GM12878 (cell line): ENCODE data around the gene OS9. TPM values are rescaled to one million over a fixed set of nuclear protein-coding genes. Genes with fewer than 3 reads are reported as not detected.

Experiments
- ATAC-seq: fragments of 200-7000 bp; cut with Tn5 transposase; 3 replicates; pipeline ENCODE4 v1.9.1; 2020; ENCODE audit warnings: mild to moderate bottlenecking, moderate library complexity
- BruUV-seq: library from RNA; stranded (reverse); fragments of 400-500 nt; replicated peaks from 2 replicates; lab custom pipeline; 2021; lab: Mats Ljungman, UMichigan
- CTCF ChIA-PET: fragments of 300-600 bp; sonication (Branson Sonifier 250); formaldehyde crosslinking; extraction: SDS; loops from one replicate; lab custom pipeline; 2021; ENCODE audit warnings: inconsistent platforms; lab: Yijun Ruan, JAX
- POLR2A ChIA-PET: fragments of 350-600 bp; formaldehyde crosslinking; extraction: SDS; loops from one replicate; lab custom pipeline; 2021; ENCODE audit warnings: inconsistent platforms; lab: Charles Lee
- RAD21 ChIA-PET: fragments of 300-600 bp; sonication (Branson Sonifier 250); formaldehyde crosslinking; loops from one replicate; lab custom pipeline; 2023; ENCODE audit warnings: antibody characterized with exemption; ENCODE audit not compliant: unreplicated experiment; lab: Charles Lee
- SMC1A ChIA-PET: fragments of 300-600 bp; sonication (Branson Sonifier 250); formaldehyde crosslinking; loops from one replicate; lab custom pipeline; 2023; ENCODE audit not compliant: unreplicated experiment, uncharacterized antibody; lab: Charles Lee
- DNase-seq: peaks from one replicate; pipeline ENCODE4 v3.0.0-alpha.2; 2011; ENCODE audit warnings: low read depth, low spot score
- FAIRE-seq: peaks from 3 replicates; lab custom pipeline; 2011; peaks lifted over from hg19 to GRCh38; lab: Jason Lieb, UNC
- H2AFZ ChIP-seq: 2 replicates; pipeline ENCODE4 v1.6.0; 2011; ENCODE audit warnings: low read depth, low read length, control low read depth; ENCODE audit not compliant: control insufficient read depth
- H3K27ac ChIP-seq: 2 replicates; pipeline ENCODE4 v1.5.1; 2011; ENCODE audit warnings: control low read depth; ENCODE audit not compliant: control insufficient read depth, insufficient read depth
- H3K27me3 ChIP-seq, 2 experiments: replicated peaks in 1 of 2; 2 replicates each; pipeline versions ENCODE4 v1.6.0 to v1.6.1; 2011; ENCODE audit warnings: low read length in 1 of 2; ENCODE audit not compliant: control insufficient read depth in 2 of 2, insufficient read depth in 2 of 2
- H3K36me3 ChIP-seq, 2 experiments: 2 replicates each; pipeline ENCODE4 v1.5.1; 2011; ENCODE audit warnings: low read length in 1 of 2; ENCODE audit not compliant: control insufficient read depth in 2 of 2, insufficient read depth in 2 of 2
- H3K4me1 ChIP-seq: 2 replicates; pipeline ENCODE4 v1.6.1; 2011; ENCODE audit warnings: mild to moderate bottlenecking, low read length, moderate library complexity, mixed read lengths; ENCODE audit not compliant: control insufficient read depth, insufficient read depth
- H3K4me2 ChIP-seq: 2 replicates; pipeline ENCODE4 v1.6.0; 2011; ENCODE audit warnings: control low read depth; ENCODE audit not compliant: control insufficient read depth, insufficient read depth
- H3K4me3 ChIP-seq: fragments of 200-600 bp; sonication (generic); 2 replicates; pipeline ENCODE4 v1.5.1; 2016
- H3K79me2 ChIP-seq: 2 replicates; pipeline ENCODE4 v1.6.0; 2011; ENCODE audit warnings: low read length; ENCODE audit not compliant: control insufficient read depth, insufficient read depth
- H3K9ac ChIP-seq: 2 replicates; pipeline ENCODE4 v1.8.0; 2011; ENCODE audit warnings: low read length, control low read depth, mixed read lengths; ENCODE audit not compliant: control insufficient read depth, insufficient read depth
- H3K9me3 ChIP-seq: replicated peaks from 3 replicates; pipeline ENCODE4 v1.5.1; 2011; ENCODE audit warnings: mild to moderate bottlenecking, low read length; ENCODE audit not compliant: control insufficient read depth, insufficient read depth
- H4K20me1 ChIP-seq: 2 replicates; pipeline ENCODE4 v1.6.0; 2011; ENCODE audit not compliant: control insufficient read depth, insufficient read depth
- CBFB ChIP-seq: IDR thresholded peaks from 2 replicates; pipeline ENCODE4 v1.6.1; 2016; ENCODE audit warnings: antibody characterized with exemption, low read depth
- CHD2 ChIP-seq: IDR thresholded peaks from 2 replicates; pipeline ENCODE4 v1.6.1; 2011; ENCODE audit warnings: low read depth, low read length, improper control_type of control experiment, borderline replicate concordance
- DPF2 ChIP-seq: fragments of 450-650 bp; IDR thresholded peaks from 2 replicates; pipeline ENCODE4 v1.6.1; 2017; ENCODE audit warnings: mild to moderate bottlenecking
- ELK1 ChIP-seq: IDR thresholded peaks from 2 replicates; pipeline ENCODE4 v1.6.1; 2012; ENCODE audit warnings: low read depth, low read length, improper control_type of control experiment
- HSF1 ChIP-seq: fragments of 150-350 bp; IDR thresholded peaks from 2 replicates; pipeline ENCODE4 v1.6.1; 2014; ENCODE audit warnings: mild to moderate bottlenecking, low read depth, low read length
- NFXL1 ChIP-seq: fragments of 450-650 bp; IDR thresholded peaks from 2 replicates; pipeline ENCODE4 v1.6.1; 2017; ENCODE audit warnings: antibody characterized with exemption, mild to moderate bottlenecking, borderline replicate concordance
- NR2C2 ChIP-seq: IDR thresholded peaks from 2 replicates; pipeline ENCODE4 v1.6.1; 2011; ENCODE audit warnings: borderline replicate concordance, low read depth; ENCODE audit not compliant: control insufficient read depth, insufficient read length
- RAD21 ChIP-seq: IDR thresholded peaks from 2 replicates; pipeline ENCODE4 v1.6.1; 2011; ENCODE audit warnings: mild to moderate bottlenecking, low read depth, low read length, moderate library complexity; ENCODE audit not compliant: insufficient read depth
- RELA ChIP-seq: fragments of 450-650 bp; IDR thresholded peaks from 2 replicates; pipeline ENCODE4 v1.8.0; 2014; ENCODE audit warnings: borderline replicate concordance; ENCODE audit not compliant: partially characterized antibody
- SIX5 ChIP-seq: IDR thresholded peaks from 2 replicates; pipeline ENCODE4 v1.6.1; 2011; ENCODE audit warnings: mild to moderate bottlenecking, low read depth, low read length, moderate library complexity; ENCODE audit not compliant: severe bottlenecking
- SREBF2 ChIP-seq: IDR thresholded peaks from 2 replicates; pipeline ENCODE4 v1.6.1; 2012; ENCODE audit warnings: mild to moderate bottlenecking, low read length
- STAT1 ChIP-seq: fragments of 450-650 bp; conservative IDR thresholded peaks from 2 replicates; pipeline ENCODE4 v1.6.1; 2014; ENCODE audit warnings: antibody characterized with exemption, mild to moderate bottlenecking
- ZBTB33 ChIP-seq: fragments of 450-650 bp; IDR thresholded peaks from 2 replicates; pipeline ENCODE4 v1.6.1; 2017; ENCODE audit warnings: mild to moderate bottlenecking
- ZNF622 ChIP-seq: fragments of 450-650 bp; IDR thresholded peaks from 2 replicates; pipeline ENCODE4 v1.6.1; 2017; ENCODE audit warnings: mild to moderate bottlenecking, inconsistent platforms
- WGBS: methylation state at CpG from one replicate; pipeline ENCODE4 v1.1.6; 2016; ENCODE audit warnings: low lambda C conversion rate; ENCODE audit not compliant: insufficient replicate concordance, insufficient coverage; ENCODE audit errors: missing lambda C conversion rate; 5-methylcytosine and 5-hydroxymethylcytosine counted together
- in situ Hi-C: fragments of 300-500 bp; cut with MboI; formaldehyde crosslinking; loops from 9 replicates; pipeline ENCODE4 v1.14.3; 2018; ENCODE audit warnings: mixed read lengths
- intact Hi-C: fragments of 100-400 bp; cut with micrococcal nuclease; formaldehyde crosslinking; loops from one replicate; pipeline ENCODE4 v1.14.2; 2022; ENCODE audit not compliant: unreplicated experiment
- polyA plus RNA-seq, 11 experiments: library from polyadenylated mRNA; depleted of rRNA in 4 of 11; unstranded in 6 of 11; stranded (reverse) in 5 of 11; fragments of >200 nt; fragmentation: Nextera tagmentation in 4 of 11; fragmentation: Illumina TruSeq in 1 of 11; extraction: Ambion mirVana in 4 of 11; extraction: Trizol in 1 of 11; gene quantifications; 1 replicate in 1 of 11; 2 replicates in 10 of 11; pipeline versions ENCODE4 v1.2.1 to v1.2.3, GENCODE V29; 2011 to 2016; ENCODE audit warnings: inconsistent platforms in 2 of 11, missing spikeins in 2 of 11, low read depth in 1 of 11
- total RNA-seq, 4 experiments: library from RNA; depleted of rRNA in 3 of 4; stranded (reverse); fragments of >200 nt in 3 of 4; fragmentation: Illumina TruSeq in 1 of 4; extraction: Trizol in 1 of 4; gene quantifications; 2 replicates each; pipeline versions ENCODE4 v1.2.1 to v1.2.3, GENCODE V29; 2013 to 2021

The OS9 gene
- total and polyA plus RNA-seq, 10 of the 15 experiments (the other 5 are each of a cell fraction or from before 2014, with no cell fraction given): 5.2 to 106 (median 79.1) TPM

GRCh38 chr12:57688931-57689330 lies 5.0 kb upstream of the OS9 start:
- TF ChIP-seq ZNF622 (no peak), ELK1 (no peak), CBFB (no peak), RELA (no peak), NR2C2 (no peak)
- TF ChIP-seq, all 136 proteins: peak for 0
- intact Hi-C loops: no loop called here
- no peaks in the 10 kb centered on the region for H3K9me3 ChIP-seq
- ATAC-seq (no peak), FAIRE-seq (no peak), DNase-seq (no peak)
- peaks cover under 1% of the 10 kb centered on the region for H3K79me2 ChIP-seq
- no peaks in the 10 kb centered on the region for H4K20me1 ChIP-seq
- no peak overlapping the region for H3K27ac ChIP-seq
- no peaks in the 10 kb centered on the region; a peak in 1 of 4 replicates for H3K27me3 ChIP-seq
- H3K9ac ChIP-seq: no peak overlapping the region
- no peak overlapping the region for H3K4me3 ChIP-seq
- ChIA-PET RAD21 (no interaction called here), SMC1A (no interaction called here), CTCF (no interaction called here), POLR2A (no interaction called here)
- H3K4me1 ChIP-seq: no peaks in the 10 kb centered on the region; the same call in 1 of the 2 replicates
- in situ Hi-C loops: no loop called here
- no peak overlapping the region for H3K4me2 ChIP-seq
- WGBS: 25% methylated on average over 2 of the region's 2 CpGs
- no peaks in the 10 kb centered on the region for H3K36me3 ChIP-seq
- no TSS peak for BruUV-seq
- H2AFZ ChIP-seq: no peak overlapping the region

GRCh38 chr12:57692500-57692899 lies 1.4 kb upstream of the OS9 start:
- 82% methylated on average over 15 of the region's 15 CpGs for WGBS
- DNase-seq: no peak
- TF ChIP-seq STAT1 (no peak), SIX5 (no peak), ZBTB33 (no peak), NFXL1 (no peak), DPF2 (no peak), CHD2 (no peak), HSF1 (no peak), SREBF2 (no peak), RAD21 (no peak)

More at GRCh38 chr12:57692500-57692899, 1.4 kb upstream of the OS9 start:
- ChIA-PET RAD21 (no interaction called here), SMC1A (interaction anchor here (1.0 to 1.1 kb wide), 2 partner anchors 30 to 58 kb away, joined by 4 to 6 read pairs; no protein-coding TSS in a partner anchor), CTCF (interaction anchor here (0.7 to 2.8 kb wide), 8 partner anchors 13 to 234 kb away, joined by 3 to 8 read pairs (median 6); partner anchors contain the start of gene GLI1), POLR2A (interaction anchor here (0.6 kb wide), 1 partner anchor 328 kb away, joined by 4 read pairs; no protein-coding TSS in a partner anchor)
- no peak overlapping the region for H3K27ac ChIP-seq
- H3K4me1 ChIP-seq: peaks cover 3% of the 10 kb centered on the region; the same call in 1 of the 2 replicates
- no peak overlapping the region for H3K9ac ChIP-seq
- H2AFZ ChIP-seq: no peak overlapping the region
- H4K20me1 ChIP-seq: no peaks in the 10 kb centered on the region
- in situ Hi-C loops: no loop called here
- peaks cover 2 to 10% of the 10 kb centered on the region in 2 experiments for H3K36me3 ChIP-seq
- no TSS peak for BruUV-seq
- no peaks in the 10 kb centered on the region for H3K27me3 ChIP-seq
- ATAC-seq (no peak), FAIRE-seq (no peak)
- intact Hi-C loops: loop anchor here (5.0 kb wide), 1 partner anchor 100 kb away; the partner anchor contains the start of gene PIP4K2C
- H3K4me2 ChIP-seq: no peak overlapping the region
- no peak overlapping the region for H3K4me3 ChIP-seq
- H3K9me3 ChIP-seq: no peaks in the 10 kb centered on the region
- peaks cover 12% of the 10 kb centered on the region for H3K79me2 ChIP-seq
